A549 (cell line): ENCODE measurements around the gene GUCY1A2. TPM values are rescaled to one million over a fixed set of nuclear protein-coding genes. Genes with fewer than 3 reads are reported as not detected.

ENCODE experiments used
- ATAC-seq, 2 experiments: fragments of 200-7000 bp in 1 of 2; fragments of >200 bp in 1 of 2; cut with Nextera tagmentation in 1 of 2; cut with Tn5 transposase in 1 of 2; 3 replicates each; pipeline versions ENCODE4 v1.8.0 to v1.9.1; 2018 to 2020; ENCODE audit warnings: mild to moderate bottlenecking in 1 of 2, moderate library complexity in 1 of 2
- CTCF ChIA-PET: fragments of 300-600 bp; sonication (Branson Sonifier 250); formaldehyde crosslinking; extraction: SDS; loops from one replicate; lab custom pipeline; 2021; ENCODE audit warnings: antibody characterized with exemption, inconsistent platforms; lab: Yijun Ruan, JAX
- POLR2A ChIA-PET: fragments of 350-600 bp; formaldehyde crosslinking; extraction: SDS; loops from one replicate; lab custom pipeline; 2021; ENCODE audit warnings: antibody characterized with exemption, inconsistent platforms; lab: Yijun Ruan, JAX
- DNase-seq, 2 experiments: peaks; one replicate each; pipeline versions ENCODE4 v3.0.0 to v3.0.0-alpha.2; 2011 to 2016; ENCODE audit warnings: low read depth in 1 of 2, low spot score in 1 of 2
- FAIRE-seq: peaks from 2 replicates; lab custom pipeline; 2011; peaks lifted over from hg19 to GRCh38; lab: Jason Lieb, UNC
- H3K27ac ChIP-seq, 2 experiments: fragments of >200 bp; sonication (Bioruptor Twin); formaldehyde crosslinking; 3 replicates each; pipeline ENCODE4 v1.5.1; 2016 to 2017
- H3K4me1 ChIP-seq: fragments of >200 bp; sonication (Bioruptor Twin); formaldehyde crosslinking; 3 replicates; pipeline ENCODE4 v1.6.1; 2016
- H3K4me2 ChIP-seq: fragments of >200 bp; sonication (Bioruptor Twin); formaldehyde crosslinking; 3 replicates; pipeline ENCODE4 v1.6.1; 2016
- H3K4me3 ChIP-seq: fragments of >200 bp; sonication (Bioruptor Twin); formaldehyde crosslinking; 3 replicates; pipeline ENCODE4 v1.5.1; 2016
- H3K9me3 ChIP-seq: fragments of >200 bp; sonication (Bioruptor Twin); formaldehyde crosslinking; 3 replicates; pipeline ENCODE4 v1.6.1; 2016
- BHLHE40 ChIP-seq: IDR thresholded peaks from 2 replicates; pipeline ENCODE4 v1.6.1; 2012; ENCODE audit warnings: low read depth, low read length, inconsistent platforms
- CBX8 ChIP-seq: fragments of 200-600 bp; sonication (generic); IDR thresholded peaks from 2 replicates; pipeline ENCODE4 v1.6.1; 2016
- CEBPB ChIP-seq, 2 experiments: fragments of >200 bp in 1 of 2; sonication (Bioruptor Twin) in 1 of 2; formaldehyde crosslinking in 1 of 2; IDR thresholded peaks; 2 replicates each; pipeline ENCODE4 v1.6.1; 2012 to 2016
- CHD4 ChIP-seq: fragments of 200-600 bp; sonication (generic); IDR thresholded peaks from 2 replicates; pipeline ENCODE4 v1.6.1; 2016; ENCODE audit warnings: antibody characterized with exemption, mild to moderate bottlenecking, borderline replicate concordance
- GATA3 ChIP-seq: IDR thresholded peaks from 2 replicates; pipeline ENCODE4 v1.6.1; 2012; ENCODE audit warnings: borderline replicate concordance
- HMGXB4 ChIP-seq: fragments of 250-450 bp; sonication (Bioruptor Pico); IDR thresholded peaks from 2 replicates; pipeline ENCODE4 v1.5.0; 2021; ENCODE audit warnings: mild to moderate bottlenecking, moderate library complexity, borderline replicate concordance
- HOXA7 ChIP-seq: fragments of 250-450 bp; sonication (Bioruptor Pico); IDR thresholded peaks from 2 replicates; pipeline ENCODE4 v1.5.0; 2020; ENCODE audit warnings: mild to moderate bottlenecking, moderate library complexity
- HOXB5 ChIP-seq: fragments of 250-450 bp; sonication (Bioruptor Pico); IDR thresholded peaks from 2 replicates; pipeline ENCODE4 v1.5.0; 2020; ENCODE audit warnings: mild to moderate bottlenecking, moderate library complexity
- KDM5A ChIP-seq: fragments of 200-600 bp; sonication (generic); IDR thresholded peaks from 2 replicates; pipeline ENCODE4 v1.6.1; 2016; ENCODE audit warnings: antibody characterized with exemption, mild to moderate bottlenecking
- MAZ ChIP-seq: fragments of 150-350 bp; IDR thresholded peaks from 2 replicates; pipeline ENCODE4 v1.6.1; 2014; ENCODE audit warnings: antibody characterized with exemption, low read depth, low read length, borderline replicate concordance
- MYC ChIP-seq: IDR thresholded peaks from 2 replicates; pipeline ENCODE4 v1.6.1; 2012; ENCODE audit warnings: mild to moderate bottlenecking, inconsistent platforms, low read length, improper control_type of control experiment, borderline replicate concordance
- NFE2L2 ChIP-seq: fragments of 150-350 bp; conservative IDR thresholded peaks from 2 replicates; pipeline ENCODE4 v1.6.1; 2014; ENCODE audit warnings: low read length
- NR3C1 ChIP-seq: fragments of >200 bp; sonication (Bioruptor Twin); formaldehyde crosslinking; IDR thresholded peaks from 3 replicates; pipeline ENCODE4 v1.6.1; 2017
- RCOR1 ChIP-seq: fragments of 150-350 bp; IDR thresholded peaks from 2 replicates; pipeline ENCODE4 v1.6.1; 2014; ENCODE audit warnings: antibody characterized with exemption, low read length, low read depth
- RFX5 ChIP-seq: fragments of 450-650 bp; IDR thresholded peaks from 2 replicates; pipeline ENCODE4 v1.7.1; 2014; ENCODE audit warnings: antibody characterized with exemption, mild to moderate bottlenecking, moderate library complexity
- SMC3 ChIP-seq: fragments of >200 bp; sonication (Bioruptor Twin); formaldehyde crosslinking; IDR thresholded peaks from 3 replicates; pipeline ENCODE4 v1.6.1; 2018; ENCODE audit warnings: inconsistent platforms
- SREBF2 ChIP-seq: fragments of 450-650 bp; IDR thresholded peaks from 2 replicates; pipeline ENCODE4 v1.6.1; 2014; ENCODE audit warnings: mild to moderate bottlenecking, moderate library complexity
- TFCP2L1 ChIP-seq: fragments of 250-450 bp; sonication (Bioruptor Pico); IDR thresholded peaks from 2 replicates; pipeline ENCODE4 v1.5.0; 2021; ENCODE audit warnings: mild to moderate bottlenecking
- TP53 ChIP-seq: fragments of 250-450 bp; sonication (Bioruptor Pico); IDR thresholded peaks from 2 replicates; pipeline ENCODE4 v1.5.0; 2021; ENCODE audit warnings: mild to moderate bottlenecking, moderate library complexity
- ZC3H11A ChIP-seq: fragments of 450-650 bp; IDR thresholded peaks from 2 replicates; pipeline ENCODE4 v1.6.1; 2014; ENCODE audit warnings: antibody characterized with exemption, mild to moderate bottlenecking
- ZNF302 ChIP-seq: fragments of 250-450 bp; sonication (Bioruptor Pico); IDR thresholded peaks from 2 replicates; pipeline ENCODE4 v1.9.0; 2021; ENCODE audit warnings: inconsistent platforms, mild to moderate bottlenecking, moderate library complexity
- ZSCAN20 ChIP-seq: fragments of 250-450 bp; sonication (Bioruptor Pico); IDR thresholded peaks from 2 replicates; pipeline ENCODE4 v1.8.0; 2022; ENCODE audit warnings: mild to moderate bottlenecking, moderate library complexity
- WGBS: methylation state at CpG from one replicate; pipeline ENCODE4 v1.1.6; 2017; ENCODE audit errors: missing lambda C conversion rate; 5-methylcytosine and 5-hydroxymethylcytosine counted together
- polyA plus RNA-seq, 4 experiments: library from polyadenylated mRNA; depleted of rRNA in 3 of 4; stranded (reverse); fragments of >200 nt; fragmentation: RNase III in 1 of 4; extraction: RNeasy Plus Mini Kit Qiagen cat#74134 plus additional on column Dnase treatment in 1 of 4; gene quantifications; 2 replicates in 3 of 4; 3 replicates in 1 of 4; pipeline ENCODE4 v1.2.3, GENCODE V29; 2011 to 2017
- TF ChIP-seq, protein P1 (sequence below): fragments of 150-350 bp; IDR thresholded peaks from 2 replicates; pipeline ENCODE4 v1.6.1; 2014; ENCODE audit warnings: low read depth, mild to moderate bottlenecking, low read length
- TF ChIP-seq, protein P2 (sequence below): fragments of 250-450 bp; sonication (Bioruptor Pico); IDR thresholded peaks from 2 replicates; pipeline ENCODE4 v1.5.0; 2020; ENCODE audit warnings: low read depth, mild to moderate bottlenecking, moderate library complexity
- TF ChIP-seq, protein P3 (sequence below): fragments of 450-650 bp; IDR thresholded peaks from 2 replicates; pipeline ENCODE4 v1.6.1; 2014; ENCODE audit warnings: antibody characterized with exemption
- TF ChIP-seq, protein P4 (sequence below): IDR thresholded peaks from 2 replicates; pipeline ENCODE4 v1.6.1; 2012; ENCODE audit warnings: low read depth, borderline replicate concordance

Gene GUCY1A2
- polyA plus RNA-seq, 2 of the 4 experiments (the other 2 are of a cell fraction) = 0.12 to 0.16 TPM

DNA sequence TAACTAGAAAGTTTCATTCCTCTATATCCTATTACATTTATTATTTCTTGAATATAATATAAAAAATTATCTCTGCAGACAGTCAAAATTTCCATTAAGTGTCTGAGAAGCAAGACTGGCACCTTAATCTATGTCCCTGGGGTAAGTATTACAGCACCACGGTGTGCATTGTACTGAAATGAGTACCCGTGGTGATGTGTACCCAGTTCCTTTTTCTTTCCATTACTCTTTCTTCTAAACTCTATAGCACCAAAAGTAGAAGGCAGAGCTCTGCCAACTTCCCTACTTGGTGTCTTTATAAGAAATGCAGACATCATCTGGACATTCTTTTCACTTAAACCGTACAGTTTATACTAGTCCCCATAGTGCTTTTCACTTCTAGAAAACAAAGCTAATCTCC is 161.7 kb downstream of the GUCY1A2 start:
- H3K4me3 ChIP-seq = no peak overlapping the region
- no peaks in the 10 kb centered on the region for H3K9me3 ChIP-seq
- no peaks in the 10 kb centered on the region for H3K4me1 ChIP-seq
- ChIA-PET CTCF (no interaction called here), POLR2A (no interaction called here)
- TF ChIP-seq NFE2L2 = no peak
- TF ChIP-seq RCOR1 = no peak
- TF ChIP-seq, protein P1, sequence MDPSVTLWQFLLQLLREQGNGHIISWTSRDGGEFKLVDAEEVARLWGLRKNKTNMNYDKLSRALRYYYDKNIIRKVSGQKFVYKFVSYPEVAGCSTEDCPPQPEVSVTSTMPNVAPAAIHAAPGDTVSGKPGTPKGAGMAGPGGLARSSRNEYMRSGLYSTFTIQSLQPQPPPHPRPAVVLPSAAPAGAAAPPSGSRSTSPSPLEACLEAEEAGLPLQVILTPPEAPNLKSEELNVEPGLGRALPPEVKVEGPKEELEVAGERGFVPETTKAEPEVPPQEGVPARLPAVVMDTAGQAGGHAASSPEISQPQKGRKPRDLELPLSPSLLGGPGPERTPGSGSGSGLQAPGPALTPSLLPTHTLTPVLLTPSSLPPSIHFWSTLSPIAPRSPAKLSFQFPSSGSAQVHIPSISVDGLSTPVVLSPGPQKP = no peak
- TF ChIP-seq ZC3H11A = no peak
- no peak for TF ChIP-seq NR3C1
- no peak for TF ChIP-seq CEBPB (IDR thresholded peaks at IDR 0.05)
- no peak for TF ChIP-seq GATA3
- TF ChIP-seq HMGXB4 = no peak
- TF ChIP-seq MAZ = no peak
- no peak for DNase-seq
- no peak overlapping the region for H3K4me2 ChIP-seq
- ATAC-seq = no peak
- H3K27ac ChIP-seq = no peak overlapping the region
- 22% methylated on average over 3 of the region's 3 CpGs for WGBS
- FAIRE-seq = no peak

DNA sequence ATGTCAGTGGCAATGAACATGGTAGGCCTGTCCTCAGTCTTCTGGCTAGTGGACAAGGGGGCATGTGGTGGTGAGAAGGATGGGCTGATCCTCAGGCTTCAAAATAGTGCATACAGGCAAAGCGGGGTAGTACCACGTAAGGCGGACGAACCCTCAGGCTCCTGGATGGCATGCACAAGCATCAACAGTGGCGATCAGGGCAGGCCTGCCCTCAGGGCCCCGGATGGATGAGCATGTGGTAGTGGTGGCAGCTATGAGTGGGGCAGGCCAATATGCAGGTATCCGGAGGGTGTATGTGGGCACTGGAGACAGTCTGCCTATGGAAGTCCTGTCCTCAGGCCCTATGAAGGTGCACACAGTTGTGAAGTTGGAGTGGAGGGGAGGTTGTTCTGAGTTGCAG is 163.8 kb downstream of the GUCY1A2 start:
- Histone ChIP-seq H3K9me3 (no peaks in the 10 kb centered on the region), H3K4me3 (no peak overlapping the region), H3K4me1 (no peaks in the 10 kb centered on the region), H3K27ac (no peak overlapping the region), H3K4me2 (no peak overlapping the region)
- POLR2A ChIA-PET = no interaction called here
- CTCF ChIA-PET = no interaction called here
- 70% methylated on average over 7 of the region's 7 CpGs for WGBS
- FAIRE-seq = no peak
- no peak for DNase-seq
- TF ChIP-seq SREBF2 = no peak
- TF ChIP-seq CEBPB (IDR thresholded peaks at IDR 0.05) = no peak
- no peak for TF ChIP-seq TP53 (CRISPR knock-in tag)
- no peak for TF ChIP-seq HOXA7
- TF ChIP-seq GATA3 = no peak
- TF ChIP-seq RFX5 = no peak
- TF ChIP-seq MYC = no peak
- no peak for TF ChIP-seq ZSCAN20 (CRISPR knock-in tag)
- TF ChIP-seq KDM5A = no peak
- no peak for TF ChIP-seq ZNF302 (CRISPR knock-in tag)
- no peak for TF ChIP-seq SMC3
- no peak for TF ChIP-seq CHD4
- TF ChIP-seq, protein P2, sequence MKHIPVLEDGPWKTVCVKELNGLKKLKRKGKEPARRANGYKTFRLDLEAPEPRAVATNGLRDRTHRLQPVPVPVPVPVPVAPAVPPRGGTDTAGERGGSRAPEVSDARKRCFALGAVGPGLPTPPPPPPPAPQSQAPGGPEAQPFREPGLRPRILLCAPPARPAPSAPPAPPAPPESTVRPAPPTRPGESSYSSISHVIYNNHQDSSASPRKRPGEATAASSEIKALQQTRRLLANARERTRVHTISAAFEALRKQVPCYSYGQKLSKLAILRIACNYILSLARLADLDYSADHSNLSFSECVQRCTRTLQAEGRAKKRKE (CRISPR knock-in tag) = no peak
- TF ChIP-seq CBX8 = no peak
- TF ChIP-seq RCOR1 = no peak
- TF ChIP-seq, protein P3, sequence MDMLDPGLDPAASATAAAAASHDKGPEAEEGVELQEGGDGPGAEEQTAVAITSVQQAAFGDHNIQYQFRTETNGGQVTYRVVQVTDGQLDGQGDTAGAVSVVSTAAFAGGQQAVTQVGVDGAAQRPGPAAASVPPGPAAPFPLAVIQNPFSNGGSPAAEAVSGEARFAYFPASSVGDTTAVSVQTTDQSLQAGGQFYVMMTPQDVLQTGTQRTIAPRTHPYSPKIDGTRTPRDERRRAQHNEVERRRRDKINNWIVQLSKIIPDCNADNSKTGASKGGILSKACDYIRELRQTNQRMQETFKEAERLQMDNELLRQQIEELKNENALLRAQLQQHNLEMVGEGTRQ = no peak
- TF ChIP-seq TFCP2L1 (CRISPR knock-in tag) = no peak
- TF ChIP-seq, protein P4, sequence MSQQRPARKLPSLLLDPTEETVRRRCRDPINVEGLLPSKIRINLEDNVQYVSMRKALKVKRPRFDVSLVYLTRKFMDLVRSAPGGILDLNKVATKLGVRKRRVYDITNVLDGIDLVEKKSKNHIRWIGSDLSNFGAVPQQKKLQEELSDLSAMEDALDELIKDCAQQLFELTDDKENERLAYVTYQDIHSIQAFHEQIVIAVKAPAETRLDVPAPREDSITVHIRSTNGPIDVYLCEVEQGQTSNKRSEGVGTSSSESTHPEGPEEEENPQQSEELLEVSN = no peak
- TF ChIP-seq BHLHE40 = no peak
- TF ChIP-seq HOXB5 = no peak
- no peak for ATAC-seq
